GM19324 (cell line): ENCODE data around the gene MAOA.
"Not testable (repeated sequence)": the region's sequence is repeated elsewhere in the genome, so short reads cannot be mapped to it uniquely, and the experiment has no call there.

ENCODE experiments used
- ATAC-seq: cut with Tn5 transposase; IDR thresholded peaks from one replicate; pipeline ENCODE4 v1.9.1; 2021; ENCODE audit warnings: mild to moderate bottlenecking, moderate library complexity; ENCODE audit not compliant: unreplicated experiment, low FRiP score

The MAOA gene

DNA sequence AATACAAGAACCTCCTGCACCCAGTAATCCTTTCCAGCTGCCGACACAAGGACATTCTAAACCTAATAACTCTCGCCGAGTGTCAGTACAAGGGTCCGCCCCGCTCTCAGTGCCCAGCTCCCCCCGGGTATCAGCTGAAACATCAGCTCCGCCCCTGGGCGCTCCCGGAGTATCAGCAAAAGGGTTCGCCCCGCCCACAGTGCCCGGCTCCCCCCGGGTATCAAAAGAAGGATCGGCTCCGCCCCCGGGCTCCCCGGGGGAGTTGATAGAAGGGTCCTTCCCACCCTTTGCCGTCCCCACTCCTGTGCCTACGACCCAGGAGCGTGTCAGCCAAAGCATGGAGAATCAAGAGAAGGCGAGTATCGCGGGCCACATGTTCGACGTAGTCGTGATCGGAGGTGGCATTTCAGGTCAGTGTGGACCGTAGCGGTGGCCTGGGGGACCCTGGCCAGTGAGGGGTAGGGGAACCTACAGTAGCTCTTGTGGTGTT lies at the start of gene MAOA:
Gene MAOA, plus strand, starts transcription at position 295 of the 490 bp plus-strand sequence. Its CDS starts 43 bp downstream, at position 338.
- no peak for ATAC-seq

GRCh38 chrX:43612400-43612799 lies 43.7 kb upstream of the MAOA start:
- ATAC-seq, result no peak

DNA sequence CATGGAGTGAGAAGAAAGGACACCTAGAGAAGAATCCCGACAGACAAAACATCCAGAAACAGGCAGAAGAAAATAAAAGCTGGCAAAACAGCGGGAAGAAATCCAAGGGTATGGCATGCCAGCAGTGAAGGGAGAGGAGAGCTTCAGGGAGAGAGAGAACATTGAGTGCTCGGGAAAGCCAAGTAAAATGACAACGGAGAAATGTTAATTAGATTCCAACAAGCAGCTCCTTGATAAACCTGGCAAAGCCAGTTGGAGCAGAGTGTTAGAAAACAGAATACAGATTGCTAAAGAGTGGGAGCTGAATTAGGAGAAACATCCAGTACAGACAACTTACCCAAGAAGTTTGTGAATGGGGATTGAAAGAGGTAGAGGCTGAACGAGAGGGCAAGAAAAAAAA lies 40.4 kb upstream of the MAOA start:
- ATAC-seq, result no peak

DNA sequence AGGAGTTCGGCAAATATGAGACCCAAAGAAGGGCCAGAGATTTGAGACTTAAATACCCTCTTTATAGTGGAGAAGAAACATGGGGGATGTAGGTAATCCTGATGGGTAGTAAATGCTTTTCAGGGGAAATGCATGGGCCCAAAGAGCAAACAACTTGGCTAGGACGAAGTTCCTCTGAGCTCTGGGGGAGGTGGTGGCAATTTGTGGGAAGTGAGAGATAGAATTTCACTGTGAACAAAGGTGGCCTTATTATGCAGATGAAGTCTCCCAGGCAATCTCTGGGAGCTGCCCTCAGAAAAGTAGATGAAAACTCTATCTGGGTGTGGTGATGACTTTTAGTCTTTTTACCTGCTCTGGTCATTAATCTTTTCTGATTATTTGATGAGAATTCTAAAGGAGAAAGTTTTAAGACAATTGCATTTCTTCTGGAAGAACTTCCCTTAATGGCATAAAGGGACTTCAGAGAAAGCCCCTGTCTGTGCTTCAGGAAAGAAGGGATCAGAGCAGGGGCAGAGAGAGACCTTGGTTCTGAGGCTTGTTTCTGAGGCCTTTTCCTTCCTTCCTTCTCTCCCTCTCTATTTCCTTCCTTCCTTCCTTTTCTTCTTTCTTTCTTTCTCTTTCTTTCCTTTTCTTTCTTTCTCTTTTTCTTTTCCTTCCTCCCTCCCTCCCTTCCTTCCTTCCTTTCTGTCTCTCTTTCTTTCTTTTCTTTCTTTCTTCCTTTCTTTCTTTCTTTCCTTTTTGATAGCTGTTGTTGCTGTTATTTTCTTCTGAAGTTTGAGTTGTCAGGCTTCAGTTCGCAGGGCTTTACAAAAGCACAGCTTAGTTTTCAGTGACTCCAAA lies 37.5 kb upstream of the MAOA start:
- no peak for ATAC-seq

GRCh38 chrX:43619861-43620260 lies 36.2 kb upstream of the MAOA start:
- ATAC-seq, result not testable (repeated sequence)

- ATAC-seq, result no peak
Measured at GRCh38 chrX:43627147-43627546, 29.0 kb upstream of the MAOA start.

GRCh38 chrX:43627669-43628068 lies 28.4 kb upstream of the MAOA start:
- ATAC-seq, result no peak

DNA sequence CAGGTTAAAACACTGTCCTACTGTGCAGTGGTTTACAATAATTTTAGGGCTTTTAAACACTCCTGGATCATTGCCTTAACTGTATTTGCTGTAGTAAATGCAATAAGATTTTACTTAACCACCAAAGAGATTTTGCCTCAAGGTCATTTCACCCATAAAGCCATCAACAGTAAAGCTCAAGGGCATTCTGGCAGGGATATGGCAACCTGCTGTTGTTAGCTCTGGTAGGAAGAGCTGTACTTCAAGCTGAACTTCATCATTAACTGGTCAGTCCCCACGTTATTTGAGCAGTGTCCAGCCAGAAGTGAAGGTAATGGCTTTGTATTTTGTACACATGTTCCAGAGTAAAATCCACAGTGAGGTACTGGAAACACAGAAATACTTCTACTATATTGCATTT lies 26.9 kb upstream of the MAOA start:
- ATAC-seq, result no peak

- ATAC-seq, result no peak
Measured at GRCh38 chrX:43631841-43632240, 24.3 kb upstream of the MAOA start.

DNA sequence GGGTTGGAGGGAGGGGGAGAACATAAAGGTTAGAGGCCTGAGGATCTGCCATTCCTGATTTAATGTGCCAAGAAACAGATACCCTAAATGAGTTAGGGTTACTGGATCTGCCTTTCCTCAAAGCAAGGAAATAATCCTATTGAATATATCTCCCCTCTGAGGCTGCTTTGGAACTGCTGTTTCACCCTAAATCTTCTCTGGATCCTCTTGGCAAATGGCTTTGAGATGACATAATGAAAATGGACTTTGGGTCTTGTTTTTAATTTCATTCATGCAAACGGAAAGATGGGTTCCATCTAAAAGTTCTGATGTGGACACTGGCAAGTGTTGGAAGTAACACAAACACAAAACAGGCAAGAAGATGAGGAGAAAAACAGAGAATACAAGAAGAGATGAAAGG lies 23.0 kb upstream of the MAOA start:
- ATAC-seq, result no peak

GRCh38 chrX:43633757-43634156 lies 22.3 kb upstream of the MAOA start:
- no peak for ATAC-seq

- ATAC-seq, result no peak
Measured at GRCh38 chrX:43640482-43640881, 15.6 kb upstream of the MAOA start.

GRCh38 chrX:43641691-43642090 lies 14.4 kb upstream of the MAOA start:
- ATAC-seq, result no peak

- no peak for ATAC-seq
Measured at GRCh38 chrX:43643201-43643600, 12.9 kb upstream of the MAOA start.

- no peak for ATAC-seq
Measured at GRCh38 chrX:43643662-43644061, 12.4 kb upstream of the MAOA start.

DNA sequence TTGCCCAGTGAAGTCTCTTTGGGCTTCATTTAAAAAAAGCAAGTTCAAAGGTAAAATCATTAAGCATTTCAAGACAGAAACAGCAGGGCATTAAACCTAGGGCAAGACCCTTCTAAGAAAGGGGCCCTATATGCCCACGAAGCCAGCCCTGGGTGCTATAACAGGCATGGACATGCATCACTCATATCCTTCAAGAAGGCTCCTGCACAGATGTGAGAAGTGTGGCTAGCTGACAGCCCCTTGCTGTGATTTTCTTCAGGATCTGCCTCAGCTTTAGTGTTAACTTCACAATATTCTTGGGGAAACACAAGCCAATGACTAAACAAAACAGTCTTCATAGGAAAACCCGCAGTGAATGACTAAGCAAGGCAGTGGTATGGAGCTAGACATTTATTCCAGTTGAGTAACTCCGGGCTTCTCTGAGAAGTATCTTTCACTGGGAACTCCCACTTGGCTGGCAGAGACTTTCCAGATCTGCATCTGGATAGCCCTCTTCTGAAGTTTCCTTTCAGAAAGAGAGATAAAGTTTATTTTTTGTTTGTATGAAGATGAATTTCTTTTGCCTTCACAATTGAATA lies 11.9 kb upstream of the MAOA start:
- ATAC-seq, result no peak

GRCh38 chrX:43646800-43647199 lies 9.3 kb upstream of the MAOA start:
- ATAC-seq, result no peak

DNA sequence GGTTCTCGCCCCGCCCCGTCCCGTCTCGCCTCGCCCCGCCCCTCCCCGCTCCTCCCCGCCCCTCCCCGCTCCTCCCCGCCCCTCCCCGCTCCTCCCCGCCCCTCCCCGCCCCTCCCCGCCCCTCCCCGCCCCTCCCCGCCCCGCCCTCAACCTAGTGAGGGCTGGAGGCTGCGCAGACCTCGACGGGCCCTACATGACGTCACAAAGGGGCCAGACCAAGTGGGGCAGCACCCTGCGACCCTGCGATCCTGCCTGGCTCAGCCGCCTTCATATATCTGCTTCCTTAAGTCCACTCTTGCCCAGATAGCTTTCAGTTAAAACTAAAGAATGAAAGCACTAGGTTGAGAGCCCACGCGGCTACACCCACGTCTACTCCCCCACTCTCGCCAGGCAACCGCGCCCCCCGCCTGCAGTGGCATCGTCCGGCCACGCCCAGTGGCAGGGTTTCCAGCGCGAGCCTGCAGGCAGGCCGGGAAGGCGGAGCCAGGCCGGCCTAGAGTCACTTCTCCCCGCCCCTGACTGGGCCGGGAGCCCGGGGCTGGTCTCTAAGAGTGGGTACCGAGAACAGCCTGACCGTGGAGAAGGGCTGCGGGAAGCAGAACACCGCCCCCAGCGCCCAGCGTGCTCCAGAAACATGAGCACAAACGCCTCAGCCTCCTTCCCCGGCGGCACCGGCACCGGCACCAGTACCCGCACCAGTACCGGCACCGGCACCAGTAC lies 1.5 kb upstream of the MAOA start:
- ATAC-seq, result peak; percentile 95

DNA sequence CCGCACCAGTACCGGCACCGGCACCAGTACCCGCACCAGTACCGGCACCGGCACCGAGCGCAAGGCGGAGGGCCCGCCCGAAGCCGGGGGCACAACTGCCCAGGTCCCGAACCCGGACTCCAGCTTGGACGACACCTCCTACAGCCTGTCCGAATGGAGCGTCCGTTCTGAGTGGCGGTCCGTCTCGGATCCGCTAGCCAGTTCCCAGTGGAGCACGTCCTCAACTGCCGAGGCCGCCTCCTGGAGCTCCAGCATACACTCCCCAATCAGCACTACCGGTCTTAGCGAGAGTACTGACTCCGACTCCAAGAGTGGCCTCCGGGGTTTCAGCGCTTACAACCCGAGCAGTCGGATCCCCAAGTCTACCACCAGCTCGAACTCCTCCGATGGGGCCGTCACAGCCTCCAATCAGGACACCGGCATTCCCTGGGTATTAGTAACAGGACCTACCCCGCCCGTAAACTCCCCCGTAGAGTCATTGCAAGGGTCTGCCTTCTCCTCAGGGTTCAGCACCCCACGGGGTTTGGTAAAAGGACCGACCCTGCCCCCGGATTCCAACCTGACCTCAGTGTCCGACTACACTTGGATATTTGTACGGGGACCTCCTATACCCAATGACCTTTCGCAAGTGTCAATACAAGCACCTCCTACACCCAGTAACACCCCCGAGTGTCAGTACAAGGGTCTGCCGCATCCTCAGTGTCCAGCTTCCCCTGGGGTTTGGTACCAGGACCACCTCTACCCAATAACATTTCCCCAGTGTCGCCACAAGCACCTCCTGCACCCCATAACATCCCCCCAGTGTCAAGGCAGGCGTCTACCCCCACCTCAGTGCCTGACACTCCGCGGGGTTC lies 721 bp upstream of the MAOA start:
- peak; percentile 7 for ATAC-seq

DNA sequence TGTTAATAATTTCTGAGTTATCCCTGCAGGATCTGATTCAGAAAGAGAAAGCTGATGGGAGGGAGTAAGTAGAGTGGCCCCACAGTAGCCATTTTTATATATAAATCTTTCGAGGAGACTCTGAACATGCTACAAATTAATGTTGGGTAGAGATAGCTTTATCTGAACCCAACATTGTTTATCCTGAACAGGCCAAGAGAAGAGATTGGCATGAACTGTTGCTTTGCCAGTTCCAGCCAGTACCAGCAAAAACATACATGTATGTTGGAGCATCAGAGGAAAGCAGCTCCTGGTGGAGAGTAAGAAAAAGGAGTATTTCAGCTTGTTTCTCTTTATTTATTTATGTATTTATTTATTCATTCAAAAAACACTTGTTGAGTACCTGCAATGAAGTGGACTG lies 1.6 kb downstream of the MAOA start:
- ATAC-seq, result no peak
